GM12873 (cell line): Measurements from ENCODE around the gene UCP2.

Experiments used
- CTCF ChIP-seq: IDR thresholded peaks from 2 replicates; pipeline ENCODE4 v1.5.1; 2012; ENCODE audit warnings: low read depth, mild to moderate bottlenecking, moderate library complexity, low read length, control low read depth; ENCODE audit not compliant: insufficient read depth; ENCODE audit errors: missing control alignments

UCP2 gene

GRCh38 chr11:73940801-73941570, 41.7 kb downstream of the UCP2 start:
- TF ChIP-seq CTCF = no peak

- TF ChIP-seq CTCF = no peak
These were observed 43.5 kb downstream of the UCP2 start for GRCh38 chr11:73939096-73939495.

GRCh38 chr11:73932781-73933180, 49.9 kb downstream of the UCP2 start:
- TF ChIP-seq CTCF = no peak

GRCh38 chr11:73931951-73932350, 50.7 kb downstream of the UCP2 start:
- TF ChIP-seq CTCF = no peak

- TF ChIP-seq CTCF = peak; percentile 35
These were observed 51.5 kb downstream of the UCP2 start for GRCh38 chr11:73931039-73931645.

GRCh38 chr11:73929388-73929787, 53.3 kb downstream of the UCP2 start:
- no peak for TF ChIP-seq CTCF
